Measurements from ENCODE around the gene PLAGL1. TPM values are rescaled to one million over a fixed set of nuclear protein-coding genes. Genes with fewer than 3 reads are reported as not detected.

The PLAGL1 gene
- total RNA-seq, 4 donors from 2014 or later: 11.8 to 17.9 (median 16.0) TPM

GRCh38 chr6:143963158-143963919 lies 44.7 kb downstream of the PLAGL1 start:
- Histone ChIP-seq H3K36me3 (peaks cover 0 to 4% (median 2%) of the 10 kb centered on the region in 4 donors), H3K27me3 (no peaks in the 10 kb centered on the region), H3K27ac (replicated peaks in 1 of 4) (no peak overlapping the region), H3K4me1 (peaks cover 8 to 19% (median 12%) of the 10 kb centered on the region in 4 donors), H3K9me3 (no peaks in the 10 kb centered on the region), H3K4me3 (no peak overlapping the region)
- WGBS: 79% methylated on average over 7 of the region's 7 CpGs
- intact Hi-C loops (cut with DNase I): no loop called here
- TF ChIP-seq CTCF (IDR thresholded peaks at IDR 0.05) (no peak), POLR2A (IDR thresholded peaks at IDR 0.05; ENCODE audit: low read depth) (no peak), EP300 (IDR thresholded peaks at IDR 0.05) (no peak), POLR2AphosphoS5 (IDR thresholded peaks at IDR 0.05) (no peak)
- DNase-seq (ENCODE audit: extremely low spot score): no peak

GRCh38 chr6:143961886-143962878 lies 45.9 kb downstream of the PLAGL1 start:
- Histone ChIP-seq H3K27me3 (no peaks in the 10 kb centered on the region), H3K4me1 (peaks cover 8 to 19% (median 11%) of the 10 kb centered on the region in 4 donors), H3K4me3 (no peak overlapping the region), H3K9me3 (no peaks in the 10 kb centered on the region), H3K27ac (replicated peaks in 1 of 4) (no peak overlapping the region), H3K36me3 (peaks cover 0 to 4% (median 2%) of the 10 kb centered on the region in 4 donors)
- 60% methylated on average over 12 of the region's 12 CpGs for WGBS
- TF ChIP-seq POLR2AphosphoS5 (IDR thresholded peaks at IDR 0.05) (no peak), CTCF (IDR thresholded peaks at IDR 0.05) (peak in 2 of 3 experiments; percentile 10 to 27), POLR2A (IDR thresholded peaks at IDR 0.05; ENCODE audit: low read depth) (no peak)
- intact Hi-C loops (cut with DNase I): no loop called here
- no peak for DNase-seq (ENCODE audit: extremely low spot score)

- Histone ChIP-seq H3K36me3 (peaks cover 0 to 4% (median 2%) of the 10 kb centered on the region in 4 donors), H3K9me3 (no peaks in the 10 kb centered on the region), H3K4me3 (no peak overlapping the region), H3K27ac (replicated peaks in 1 of 4) (no peak overlapping the region), H3K27me3 (no peaks in the 10 kb centered on the region), H3K4me1 (peaks cover 8 to 19% (median 11%) of the 10 kb centered on the region in 4 donors)
- 75% methylated on average over 3 of the region's 3 CpGs for WGBS
- intact Hi-C loops (cut with DNase I): no loop called here
- no peak for TF ChIP-seq POLR2AphosphoS5 (IDR thresholded peaks at IDR 0.05)
- TF ChIP-seq EP300 (IDR thresholded peaks at IDR 0.05): no peak
- TF ChIP-seq CTCF (IDR thresholded peaks at IDR 0.05): no peak
- TF ChIP-seq POLR2A (IDR thresholded peaks at IDR 0.05; ENCODE audit: low read depth): no peak
- DNase-seq (ENCODE audit: extremely low spot score): no peak
Observed at GRCh38 chr6:143961066-143961465, 47.0 kb downstream of the PLAGL1 start.

GRCh38 chr6:143959927-143960326 lies 48.1 kb downstream of the PLAGL1 start:
- Histone ChIP-seq H3K9me3 (no peaks in the 10 kb centered on the region), H3K36me3 (no peaks in the 10 kb centered on the region), H3K27ac (replicated peaks in 1 of 4) (no peak overlapping the region), H3K4me1 (peaks cover 8 to 19% (median 11%) of the 10 kb centered on the region in 4 donors), H3K4me3 (no peak overlapping the region), H3K27me3 (no peaks in the 10 kb centered on the region)
- TF ChIP-seq POLR2AphosphoS5 (IDR thresholded peaks at IDR 0.05): no peak
- no peak for TF ChIP-seq EP300 (IDR thresholded peaks at IDR 0.05)
- no peak for TF ChIP-seq CTCF (IDR thresholded peaks at IDR 0.05)
- TF ChIP-seq POLR2A (IDR thresholded peaks at IDR 0.05; ENCODE audit: low read depth): no peak
- WGBS: 66% methylated on average over 4 of the region's 4 CpGs
- no peak for DNase-seq (ENCODE audit: extremely low spot score)
- intact Hi-C loops (cut with DNase I): no loop called here

All from esophagus muscularis mucosa (tissue), 4 donors.